K562 (cell line): ENCODE results near the gene CETN1. TPM values are rescaled to one million over a fixed set of nuclear protein-coding genes. Genes with fewer than 3 reads are reported as not detected.

Experiments used
- CAMTA2 ChIP-seq: fragments of 250-450 bp; sonication (Bioruptor Pico); conservative IDR thresholded peaks from 2 replicates; pipeline ENCODE4 v1.5.1; 2022
- CBFA2T2 ChIP-seq: fragments of 450-650 bp; conservative IDR thresholded peaks from 2 replicates; pipeline ENCODE4 v1.6.1; 2017; ENCODE audit warnings: mild to moderate bottlenecking
- CBFB ChIP-seq: sonication (generic); formaldehyde crosslinking; IDR thresholded peaks from 2 replicates; pipeline ENCODE4 v1.4.0; 2020; ENCODE audit warnings: mild to moderate bottlenecking, missing genetic modification reagents
- HDAC1 ChIP-seq, 2 experiments: fragments of 450-650 bp; IDR thresholded peaks; 2 replicates each; pipeline ENCODE4 v1.6.1; 2016 to 2017; ENCODE audit warnings: inconsistent platforms in 1 of 2, mild to moderate bottlenecking in 1 of 2, moderate library complexity in 1 of 2
- PTBP1 ChIP-seq: fragments of 200-400 bp; formaldehyde crosslinking; IDR thresholded peaks from 2 replicates; pipeline ENCODE4 v1.6.1; 2017; ENCODE audit warnings: low read depth, low read length
- ZNF316 ChIP-seq: fragments of 450-650 bp; IDR thresholded peaks from 2 replicates; pipeline ENCODE4 v1.6.1; 2016
- polyA plus RNA-seq, 8 experiments: library from polyadenylated mRNA; depleted of rRNA in 4 of 8; stranded (reverse) in 5 of 8; unstranded in 3 of 8; fragments of >200 nt; fragmentation: Nextera tagmentation in 2 of 8; fragmentation: Illumina TruSeq in 1 of 8; extraction: Ambion mirVana in 2 of 8; extraction: Trizol in 1 of 8; gene quantifications; 2 replicates each; pipeline versions ENCODE4 v1.2.1 to v1.2.3, GENCODE V29; 2011 to 2014; ENCODE audit warnings: inconsistent platforms in 1 of 8, missing spikeins in 1 of 8
- total RNA-seq, 7 experiments: library from RNA; depleted of rRNA in 6 of 7; stranded (reverse); fragments of >200 nt in 6 of 7; fragmentation: Illumina TruSeq in 2 of 7; extraction: Trizol in 2 of 7; gene quantifications; 2 replicates each; pipeline versions ENCODE4 v1.2.1 to v1.2.3, GENCODE V29; 2011 to 2021; ENCODE audit warnings: low replicate concordance in 1 of 7
- TF ChIP-seq, protein P1 (sequence below): fragments of 450-650 bp; IDR thresholded peaks from 2 replicates; pipeline ENCODE4 v1.6.1; 2016; ENCODE audit warnings: mild to moderate bottlenecking, moderate library complexity
- TF ChIP-seq, protein P2 (sequence below), 2 experiments: IDR thresholded peaks; 2 replicates each; pipeline ENCODE4 v1.6.1; 2011; ENCODE audit warnings: borderline replicate concordance in 1 of 2, control low read depth in 1 of 2, low read depth in 1 of 2, low read length in 1 of 2, mild to moderate bottlenecking in 1 of 2, mixed read lengths in 1 of 2, moderate library complexity in 1 of 2; ENCODE audit not compliant: insufficient read depth in 1 of 2, insufficient read length in 1 of 2, poor library complexity in 1 of 2, severe bottlenecking in 1 of 2; ENCODE audit errors: extremely low read depth in 1 of 2
- TF ChIP-seq, protein P3 (sequence below): fragments of 250-450 bp; sonication (Bioruptor Pico); IDR thresholded peaks from 2 replicates; pipeline ENCODE4 v1.5.1; 2021; ENCODE audit warnings: mild to moderate bottlenecking

CETN1 gene
- total and polyA plus RNA-seq, 9 of the 15 experiments (the other 6 are each of a cell fraction or from before 2014, with no cell fraction given) = 0.07 to 0.34 (median 0.19) TPM; not detected in 3

DNA sequence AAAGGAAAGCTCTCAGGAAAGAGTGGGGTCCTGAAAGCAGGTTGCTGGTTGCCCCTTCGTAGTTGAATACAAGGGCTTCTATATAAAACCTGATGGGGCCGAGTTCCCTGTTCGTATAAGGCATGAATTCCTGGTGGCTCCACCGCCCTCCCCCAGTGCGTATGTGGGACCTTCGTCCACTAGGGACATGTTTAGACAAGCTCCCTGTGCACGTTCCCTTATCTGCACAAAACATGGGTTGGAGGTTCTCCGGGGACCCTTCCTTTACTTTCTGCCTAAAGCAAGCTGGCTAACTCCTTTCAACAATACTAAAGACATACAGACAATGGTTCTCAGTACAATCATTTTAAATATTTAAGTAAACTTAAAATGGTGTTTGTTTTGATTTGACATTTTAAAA lies 24.6 kb downstream of the CETN1 start (continued):
- TF ChIP-seq, protein P1, sequence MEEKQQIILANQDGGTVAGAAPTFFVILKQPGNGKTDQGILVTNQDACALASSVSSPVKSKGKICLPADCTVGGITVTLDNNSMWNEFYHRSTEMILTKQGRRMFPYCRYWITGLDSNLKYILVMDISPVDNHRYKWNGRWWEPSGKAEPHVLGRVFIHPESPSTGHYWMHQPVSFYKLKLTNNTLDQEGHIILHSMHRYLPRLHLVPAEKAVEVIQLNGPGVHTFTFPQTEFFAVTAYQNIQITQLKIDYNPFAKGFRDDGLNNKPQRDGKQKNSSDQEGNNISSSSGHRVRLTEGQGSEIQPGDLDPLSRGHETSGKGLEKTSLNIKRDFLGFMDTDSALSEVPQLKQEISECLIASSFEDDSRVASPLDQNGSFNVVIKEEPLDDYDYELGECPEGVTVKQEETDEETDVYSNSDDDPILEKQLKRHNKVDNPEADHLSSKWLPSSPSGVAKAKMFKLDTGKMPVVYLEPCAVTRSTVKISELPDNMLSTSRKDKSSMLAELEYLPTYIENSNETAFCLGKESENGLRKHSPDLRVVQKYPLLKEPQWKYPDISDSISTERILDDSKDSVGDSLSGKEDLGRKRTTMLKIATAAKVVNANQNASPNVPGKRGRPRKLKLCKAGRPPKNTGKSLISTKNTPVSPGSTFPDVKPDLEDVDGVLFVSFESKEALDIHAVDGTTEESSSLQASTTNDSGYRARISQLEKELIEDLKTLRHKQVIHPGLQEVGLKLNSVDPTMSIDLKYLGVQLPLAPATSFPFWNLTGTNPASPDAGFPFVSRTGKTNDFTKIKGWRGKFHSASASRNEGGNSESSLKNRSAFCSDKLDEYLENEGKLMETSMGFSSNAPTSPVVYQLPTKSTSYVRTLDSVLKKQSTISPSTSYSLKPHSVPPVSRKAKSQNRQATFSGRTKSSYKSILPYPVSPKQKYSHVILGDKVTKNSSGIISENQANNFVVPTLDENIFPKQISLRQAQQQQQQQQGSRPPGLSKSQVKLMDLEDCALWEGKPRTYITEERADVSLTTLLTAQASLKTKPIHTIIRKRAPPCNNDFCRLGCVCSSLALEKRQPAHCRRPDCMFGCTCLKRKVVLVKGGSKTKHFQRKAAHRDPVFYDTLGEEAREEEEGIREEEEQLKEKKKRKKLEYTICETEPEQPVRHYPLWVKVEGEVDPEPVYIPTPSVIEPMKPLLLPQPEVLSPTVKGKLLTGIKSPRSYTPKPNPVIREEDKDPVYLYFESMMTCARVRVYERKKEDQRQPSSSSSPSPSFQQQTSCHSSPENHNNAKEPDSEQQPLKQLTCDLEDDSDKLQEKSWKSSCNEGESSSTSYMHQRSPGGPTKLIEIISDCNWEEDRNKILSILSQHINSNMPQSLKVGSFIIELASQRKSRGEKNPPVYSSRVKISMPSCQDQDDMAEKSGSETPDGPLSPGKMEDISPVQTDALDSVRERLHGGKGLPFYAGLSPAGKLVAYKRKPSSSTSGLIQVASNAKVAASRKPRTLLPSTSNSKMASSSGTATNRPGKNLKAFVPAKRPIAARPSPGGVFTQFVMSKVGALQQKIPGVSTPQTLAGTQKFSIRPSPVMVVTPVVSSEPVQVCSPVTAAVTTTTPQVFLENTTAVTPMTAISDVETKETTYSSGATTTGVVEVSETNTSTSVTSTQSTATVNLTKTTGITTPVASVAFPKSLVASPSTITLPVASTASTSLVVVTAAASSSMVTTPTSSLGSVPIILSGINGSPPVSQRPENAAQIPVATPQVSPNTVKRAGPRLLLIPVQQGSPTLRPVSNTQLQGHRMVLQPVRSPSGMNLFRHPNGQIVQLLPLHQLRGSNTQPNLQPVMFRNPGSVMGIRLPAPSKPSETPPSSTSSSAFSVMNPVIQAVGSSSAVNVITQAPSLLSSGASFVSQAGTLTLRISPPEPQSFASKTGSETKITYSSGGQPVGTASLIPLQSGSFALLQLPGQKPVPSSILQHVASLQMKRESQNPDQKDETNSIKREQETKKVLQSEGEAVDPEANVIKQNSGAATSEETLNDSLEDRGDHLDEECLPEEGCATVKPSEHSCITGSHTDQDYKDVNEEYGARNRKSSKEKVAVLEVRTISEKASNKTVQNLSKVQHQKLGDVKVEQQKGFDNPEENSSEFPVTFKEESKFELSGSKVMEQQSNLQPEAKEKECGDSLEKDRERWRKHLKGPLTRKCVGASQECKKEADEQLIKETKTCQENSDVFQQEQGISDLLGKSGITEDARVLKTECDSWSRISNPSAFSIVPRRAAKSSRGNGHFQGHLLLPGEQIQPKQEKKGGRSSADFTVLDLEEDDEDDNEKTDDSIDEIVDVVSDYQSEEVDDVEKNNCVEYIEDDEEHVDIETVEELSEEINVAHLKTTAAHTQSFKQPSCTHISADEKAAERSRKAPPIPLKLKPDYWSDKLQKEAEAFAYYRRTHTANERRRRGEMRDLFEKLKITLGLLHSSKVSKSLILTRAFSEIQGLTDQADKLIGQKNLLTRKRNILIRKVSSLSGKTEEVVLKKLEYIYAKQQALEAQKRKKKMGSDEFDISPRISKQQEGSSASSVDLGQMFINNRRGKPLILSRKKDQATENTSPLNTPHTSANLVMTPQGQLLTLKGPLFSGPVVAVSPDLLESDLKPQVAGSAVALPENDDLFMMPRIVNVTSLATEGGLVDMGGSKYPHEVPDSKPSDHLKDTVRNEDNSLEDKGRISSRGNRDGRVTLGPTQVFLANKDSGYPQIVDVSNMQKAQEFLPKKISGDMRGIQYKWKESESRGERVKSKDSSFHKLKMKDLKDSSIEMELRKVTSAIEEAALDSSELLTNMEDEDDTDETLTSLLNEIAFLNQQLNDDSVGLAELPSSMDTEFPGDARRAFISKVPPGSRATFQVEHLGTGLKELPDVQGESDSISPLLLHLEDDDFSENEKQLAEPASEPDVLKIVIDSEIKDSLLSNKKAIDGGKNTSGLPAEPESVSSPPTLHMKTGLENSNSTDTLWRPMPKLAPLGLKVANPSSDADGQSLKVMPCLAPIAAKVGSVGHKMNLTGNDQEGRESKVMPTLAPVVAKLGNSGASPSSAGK = peak; percentile 43; the same call in 1 of the 2 replicates
- TF ChIP-seq CAMTA2 (CRISPR knock-in tag) (no peak), CBFA2T2 (no peak; the same call in 1 of the 2 replicates), HDAC1 (IDR thresholded peaks at IDR 0.05) (no peak), PTBP1 (no peak), ZNF316 (no peak), CBFB (CRISPR knock-in tag) (no peak)
- TF ChIP-seq, protein P2, sequence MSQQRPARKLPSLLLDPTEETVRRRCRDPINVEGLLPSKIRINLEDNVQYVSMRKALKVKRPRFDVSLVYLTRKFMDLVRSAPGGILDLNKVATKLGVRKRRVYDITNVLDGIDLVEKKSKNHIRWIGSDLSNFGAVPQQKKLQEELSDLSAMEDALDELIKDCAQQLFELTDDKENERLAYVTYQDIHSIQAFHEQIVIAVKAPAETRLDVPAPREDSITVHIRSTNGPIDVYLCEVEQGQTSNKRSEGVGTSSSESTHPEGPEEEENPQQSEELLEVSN (IDR thresholded peaks at IDR 0.05; ENCODE audit: borderline replicate concordance in 1 of 2, extremely low read depth in 1 of 2, insufficient read depth in 1 of 2, insufficient read length in 1 of 2, low read depth in 1 of 2, low read length in 1 of 2, poor library complexity in 1 of 2, severe bottlenecking in 1 of 2) = peak in 1 of 2 experiments; percentile 26
- TF ChIP-seq, protein P3, sequence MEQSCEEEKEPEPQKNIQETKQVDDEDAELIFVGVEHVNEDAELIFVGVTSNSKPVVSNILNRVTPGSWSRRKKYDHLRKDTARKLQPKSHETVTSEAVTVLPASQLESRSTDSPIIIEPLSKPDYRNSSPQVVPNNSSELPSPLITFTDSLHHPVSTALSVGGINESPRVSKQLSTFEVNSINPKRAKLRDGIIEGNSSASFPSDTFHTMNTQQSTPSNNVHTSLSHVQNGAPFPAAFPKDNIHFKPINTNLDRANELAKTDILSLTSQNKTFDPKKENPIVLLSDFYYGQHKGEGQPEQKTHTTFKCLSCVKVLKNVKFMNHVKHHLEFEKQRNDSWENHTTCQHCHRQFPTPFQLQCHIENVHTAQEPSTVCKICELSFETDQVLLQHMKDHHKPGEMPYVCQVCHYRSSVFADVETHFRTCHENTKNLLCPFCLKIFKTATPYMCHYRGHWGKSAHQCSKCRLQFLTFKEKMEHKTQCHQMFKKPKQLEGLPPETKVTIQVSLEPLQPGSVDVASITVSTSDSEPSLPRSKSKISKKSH (CRISPR knock-in tag) = no peak
